GM12892 (cell line): Measurements from ENCODE around the gene DNAJB7.

ENCODE experiments used
- POLR2A ChIP-seq: IDR thresholded peaks from 2 replicates; pipeline ENCODE4 v1.6.1; 2011; ENCODE audit warnings: low read depth, low read length, control low read depth
- TAF1 ChIP-seq: IDR thresholded peaks from 2 replicates; pipeline ENCODE4 v1.6.1; 2011; ENCODE audit warnings: low read depth, mild to moderate bottlenecking, control low read depth, low read length, borderline replicate concordance

- TF ChIP-seq TAF1 (no peak), POLR2A (no peak)
These were observed 37.0 kb upstream of the DNAJB7 start for GRCh38 chr22:40898850-40899357.
